ENCODE measurements around the gene GLUL. TPM values are rescaled to one million over a fixed set of nuclear protein-coding genes. Genes with fewer than 3 reads are reported as not detected.
A peak's percentile ranks its signal among the peaks of the same experiment; 100 is the strongest.
"Not testable (repeated sequence)": the region's sequence is repeated elsewhere in the genome, so short reads cannot be mapped to it uniquely, and the experiment has no call there.

Gene GLUL
- total RNA-seq, 1 experiment from 2014 or later, result 94.2 TPM

GRCh38 chr1:182394055-182394775, 2.6 kb upstream of the GLUL start:
- no peak for DNase-seq (ENCODE audit: low read depth)

- DNase-seq (ENCODE audit: low read depth), result peak; percentile 33
Observed at GRCh38 chr1:182392050-182393028, 749 bp upstream of the GLUL start.

GRCh38 chr1:182391028-182391361, 595 bp downstream of the GLUL start:
- DNase-seq (ENCODE audit: low read depth), result no peak

- DNase-seq (ENCODE audit: low read depth), result peak; percentile 11
Observed at GRCh38 chr1:182389619-182390047, 2.0 kb downstream of the GLUL start.

- no peak for DNase-seq (ENCODE audit: low read depth)
Observed at GRCh38 chr1:182388392-182389134, 3.0 kb downstream of the GLUL start.

- DNase-seq (ENCODE audit: low read depth), result no peak
Observed at GRCh38 chr1:182387566-182387965, 4.0 kb downstream of the GLUL start.

GRCh38 chr1:182386980-182387379, 4.6 kb downstream of the GLUL start:
- DNase-seq (ENCODE audit: low read depth), result no peak

GRCh38 chr1:182385885-182386853, 5.4 kb downstream of the GLUL start:
- DNase-seq (ENCODE audit: low read depth), result no peak

- no peak for DNase-seq (ENCODE audit: low read depth)
Observed at GRCh38 chr1:182384387-182384960, 7.1 kb downstream of the GLUL start.

GRCh38 chr1:182383934-182384333, 7.7 kb downstream of the GLUL start:
- DNase-seq (ENCODE audit: low read depth), result no peak

- DNase-seq (ENCODE audit: low read depth), result no peak
Observed at GRCh38 chr1:182383037-182383661, 8.4 kb downstream of the GLUL start.

GRCh38 chr1:182381962-182382819, 9.4 kb downstream of the GLUL start:
- DNase-seq (ENCODE audit: low read depth), result no peak

GRCh38 chr1:182380199-182380598, 11.4 kb downstream of the GLUL start:
- DNase-seq (ENCODE audit: low read depth), result no peak

GRCh38 chr1:182379781-182380180, 11.8 kb downstream of the GLUL start:
- DNase-seq (ENCODE audit: low read depth), result not testable (repeated sequence)

- no peak for DNase-seq (ENCODE audit: low read depth)
Observed at GRCh38 chr1:182376936-182377574, 14.5 kb downstream of the GLUL start.

- DNase-seq (ENCODE audit: low read depth), result no peak
Observed at GRCh38 chr1:182374101-182374834, 17.3 kb downstream of the GLUL start.

- no peak for DNase-seq (ENCODE audit: low read depth)
Observed at GRCh38 chr1:182370532-182370931, 21.1 kb downstream of the GLUL start.

- DNase-seq (ENCODE audit: low read depth), result no peak
Observed at GRCh38 chr1:182368903-182369302, 22.7 kb downstream of the GLUL start.

All from Daoy (cell line).